SH-SY5Y (cell line): ENCODE data around the gene SCAI.

Experiments
- GATA2 ChIP-seq: IDR thresholded peaks from 2 replicates; pipeline ENCODE4 v1.6.1; 2011; ENCODE audit warnings: mild to moderate bottlenecking, low read depth, low read length
- GATA3 ChIP-seq: IDR thresholded peaks from 2 replicates; pipeline ENCODE4 v1.6.1; 2011; ENCODE audit warnings: low read depth, mild to moderate bottlenecking, low read length, moderate library complexity

The SCAI gene

GRCh38 chr9:124897570-124898460 lies 245.5 kb downstream of the SCAI start:
- TF ChIP-seq GATA2 (no peak), GATA3 (no peak)

GRCh38 chr9:124894741-124895170 lies 248.6 kb downstream of the SCAI start:
- TF ChIP-seq GATA3 (no peak), GATA2 (no peak)

- TF ChIP-seq GATA3 (no peak), GATA2 (no peak)
Measured at GRCh38 chr9:124894035-124894740, 249.1 kb downstream of the SCAI start.
